Lower leg skin (tissue), 3 donors: ENCODE results near the gene UCHL1.

Source experiments
- CTCF ChIP-seq, 3 donors: fragments of 450-650 bp; IDR thresholded peaks; one replicate each; pipeline ENCODE4 v1.5.1; 2016; ENCODE audit warnings: antibody characterized with exemption in 3 of 3, mild to moderate bottlenecking in 3 of 3, moderate library complexity in 2 of 3
- POLR2A ChIP-seq, 2 donors: fragments of 450-650 bp; IDR thresholded peaks; one replicate each; pipeline ENCODE4 v1.6.1; 2016 to 2017; ENCODE audit warnings: antibody characterized with exemption in 2 of 2, mild to moderate bottlenecking in 1 of 2, moderate library complexity in 1 of 2

GRCh38 chr4:41299486-41299885, 42.8 kb downstream of the UCHL1 start:
- TF ChIP-seq CTCF (IDR thresholded peaks at IDR 0.05) = no peak
- no peak for TF ChIP-seq POLR2A (IDR thresholded peaks at IDR 0.05)
